Right cardiac atrium (tissue), 5 donors: ENCODE results near the gene ATP5F1D. TPM values are rescaled to one million over a fixed set of nuclear protein-coding genes. Genes with fewer than 3 reads are reported as not detected.

Source experiments
- ATAC-seq, 2 donors: fragments of 200-7000 bp; cut with Tn5 transposase; one replicate each; pipeline versions ENCODE4 v1.8.0 to v1.9.1; 2020; ENCODE audit warnings: moderate library complexity in 2 of 2, mild to moderate bottlenecking in 1 of 2
- DNase-seq, 3 donors: peaks; one replicate each; pipeline ENCODE4 v3.0.0-alpha.2; 2020
- H3K27ac ChIP-seq: one replicate; pipeline ENCODE4 v1.5.1; 2013; ENCODE audit warnings: mild to moderate bottlenecking, low read length, control low read depth, moderate library complexity
- H3K27me3 ChIP-seq: one replicate; pipeline ENCODE4 v1.6.1; 2013; ENCODE audit not compliant: control insufficient read depth, insufficient read depth
- H3K4me1 ChIP-seq: one replicate; pipeline ENCODE4 v1.6.1; 2013; ENCODE audit warnings: low read length; ENCODE audit not compliant: control insufficient read depth, insufficient read depth
- H3K4me3 ChIP-seq: one replicate; pipeline ENCODE4 v1.5.1; 2013; ENCODE audit warnings: low read length, control low read depth
- H3K9me3 ChIP-seq: one replicate; pipeline ENCODE4 v1.6.1; 2013; ENCODE audit warnings: low read length; ENCODE audit not compliant: control insufficient read depth
- WGBS: extraction: QIAGEN DNeasy Blood & Tissue Kit; methylation state at CpG from one replicate; pipeline ENCODE4 v1.1.7; 2013; 5-methylcytosine and 5-hydroxymethylcytosine counted together
- intact Hi-C, 4 donors: fragments of 100-400 bp; cut with DNase I; formaldehyde crosslinking; loops; one replicate each; pipeline versions ENCODE4 v1.11.0 to v1.14.0; 2022 to 2023
- polyA plus RNA-seq: library from polyadenylated mRNA; stranded (reverse); fragments of 200-250 nt; gene quantifications from one replicate; pipeline ENCODE4 v1.2.3, GENCODE V29; 2013
- total RNA-seq, 4 donors: library from RNA; stranded (reverse); fragmentation: NEBNext Ultra II Directional; extraction: Animal tissue kit (Norgen Biotek cat#: 25700); gene quantifications; one replicate each; pipeline ENCODE4 v1.2.1, GENCODE V29; 2021
- donor health status: healthy with polysubstance abuse.
- donor health status: DM: no; HTN: yes; CAD: no.
- donor health status: DM: no; HTN: no; CAD: no.
- donor health status: DM: no; HTN: yes; CAD: no; lungs with severe emphysema.
- donor health status: DM: yes; HTN: yes; CAD: no.

ATP5F1D gene
- total and polyA plus RNA-seq, 5 donors: 490 to 706 (median 648) TPM

DNA sequence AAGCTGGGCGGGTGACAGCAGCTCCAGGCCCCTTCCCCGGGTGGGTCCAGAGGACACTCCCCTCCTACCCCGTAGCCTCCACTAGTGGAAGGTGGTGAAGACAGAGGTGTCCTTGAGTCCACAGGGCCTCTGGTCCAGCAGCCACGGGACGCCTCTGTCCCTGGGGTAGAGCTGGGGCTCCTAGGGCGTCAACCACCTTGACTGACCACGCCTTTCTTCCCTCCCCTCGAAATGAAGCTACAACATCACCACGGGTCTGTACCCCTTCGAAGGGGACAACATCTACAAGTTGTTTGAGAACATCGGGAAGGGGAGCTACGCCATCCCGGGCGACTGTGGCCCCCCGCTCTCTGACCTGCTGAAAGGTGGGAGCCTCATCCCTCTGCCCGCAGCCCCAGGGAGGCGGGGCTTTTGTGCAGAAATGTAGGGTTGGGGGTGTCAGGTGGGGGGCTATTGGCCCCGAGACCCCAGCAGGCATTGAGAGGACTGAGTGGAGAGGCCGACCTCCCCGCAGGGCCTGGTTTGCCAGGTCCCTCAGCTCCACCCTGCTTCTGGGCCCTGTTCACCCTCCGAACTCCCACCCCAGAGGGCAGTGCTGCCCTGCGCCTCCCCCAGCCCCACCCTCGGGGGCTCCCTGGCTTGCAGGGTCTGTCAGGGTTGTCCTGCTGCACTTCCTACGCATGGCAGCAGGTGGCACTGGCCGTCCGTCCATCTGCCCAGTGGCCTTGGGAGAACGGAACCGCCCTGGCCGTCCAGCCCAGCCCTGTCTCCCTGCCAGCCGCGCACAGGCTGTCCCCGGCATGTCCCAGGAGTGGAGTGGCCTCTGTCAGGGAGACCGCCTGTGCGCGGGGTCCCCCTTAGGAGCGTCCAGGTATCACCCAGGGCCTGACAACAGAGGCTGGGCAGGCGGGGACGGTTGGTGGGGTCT is 20.3 kb upstream of the ATP5F1D start:
- ATAC-seq (peak; percentile 68 to 71), DNase-seq (peak; percentile 83 to 93 (median 92))
- WGBS: 59% methylated on average over 38 of the region's 38 CpGs
- H3K4me1 ChIP-seq: no peaks in the 10 kb centered on the region
- no peaks in the 10 kb centered on the region for H3K9me3 ChIP-seq
- no peak overlapping the region for H3K4me3 ChIP-seq
- intact Hi-C loops: no loop called here
- H3K27me3 ChIP-seq: no peaks in the 10 kb centered on the region
- H3K27ac ChIP-seq: no peak overlapping the region

DNA sequence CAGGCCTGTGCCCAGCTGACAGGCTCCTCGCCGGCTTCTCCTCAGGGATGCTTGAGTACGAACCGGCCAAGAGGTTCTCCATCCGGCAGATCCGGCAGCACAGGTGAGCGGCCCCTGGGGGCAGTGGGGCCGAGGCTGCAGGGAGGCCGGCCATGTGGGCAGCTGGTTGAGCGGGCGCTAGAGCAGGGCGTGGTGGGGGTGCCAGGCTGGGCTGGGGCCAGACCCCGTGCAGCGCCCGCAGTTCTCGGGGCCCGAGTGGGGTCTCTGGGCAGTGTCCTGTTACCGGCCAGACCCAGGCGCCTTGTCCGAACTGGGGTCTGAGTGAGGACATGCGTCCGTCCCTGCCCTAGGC is 19.7 kb upstream of the ATP5F1D start:
- H3K9me3 ChIP-seq: no peaks in the 10 kb centered on the region
- intact Hi-C loops: no loop called here
- 81% methylated on average over 22 of the region's 22 CpGs for WGBS
- H3K4me3 ChIP-seq: no peak overlapping the region
- H3K27ac ChIP-seq: no peak overlapping the region
- DNase-seq: peak in 1 of 3 donors; percentile 65
- ATAC-seq: peak in 1 of 2 donors; percentile 1
- no peaks in the 10 kb centered on the region for H3K4me1 ChIP-seq
- H3K27me3 ChIP-seq: no peaks in the 10 kb centered on the region

DNA sequence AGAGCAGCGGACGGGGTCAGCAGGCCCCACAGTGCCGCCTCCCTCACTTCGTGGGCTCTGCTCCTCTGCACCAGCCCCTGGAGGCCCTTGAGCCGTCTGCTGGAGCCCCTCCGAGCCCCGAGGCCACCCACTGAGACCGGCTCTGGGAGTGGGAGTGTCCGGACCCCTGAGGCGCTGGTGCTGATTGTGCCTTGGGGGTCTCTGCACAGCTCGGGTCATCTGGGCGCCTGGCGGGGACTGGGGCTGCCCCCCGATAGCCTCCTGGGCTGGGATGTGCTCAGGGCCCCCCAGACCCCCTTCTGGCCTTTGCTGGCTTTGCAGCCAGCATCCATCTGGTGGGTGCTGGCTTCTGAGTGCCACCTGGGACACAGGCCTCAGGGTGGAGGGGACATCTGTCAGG is 19.2 kb upstream of the ATP5F1D start:
- H3K27ac ChIP-seq: no peak overlapping the region
- H3K27me3 ChIP-seq: no peaks in the 10 kb centered on the region
- no peak overlapping the region for H3K4me3 ChIP-seq
- WGBS: 89% methylated on average over 14 of the region's 14 CpGs
- intact Hi-C loops: no loop called here
- DNase-seq (peak in 1 of 3 donors; percentile 58), ATAC-seq (no peak)
- H3K4me1 ChIP-seq: no peaks in the 10 kb centered on the region
- no peaks in the 10 kb centered on the region for H3K9me3 ChIP-seq

DNA sequence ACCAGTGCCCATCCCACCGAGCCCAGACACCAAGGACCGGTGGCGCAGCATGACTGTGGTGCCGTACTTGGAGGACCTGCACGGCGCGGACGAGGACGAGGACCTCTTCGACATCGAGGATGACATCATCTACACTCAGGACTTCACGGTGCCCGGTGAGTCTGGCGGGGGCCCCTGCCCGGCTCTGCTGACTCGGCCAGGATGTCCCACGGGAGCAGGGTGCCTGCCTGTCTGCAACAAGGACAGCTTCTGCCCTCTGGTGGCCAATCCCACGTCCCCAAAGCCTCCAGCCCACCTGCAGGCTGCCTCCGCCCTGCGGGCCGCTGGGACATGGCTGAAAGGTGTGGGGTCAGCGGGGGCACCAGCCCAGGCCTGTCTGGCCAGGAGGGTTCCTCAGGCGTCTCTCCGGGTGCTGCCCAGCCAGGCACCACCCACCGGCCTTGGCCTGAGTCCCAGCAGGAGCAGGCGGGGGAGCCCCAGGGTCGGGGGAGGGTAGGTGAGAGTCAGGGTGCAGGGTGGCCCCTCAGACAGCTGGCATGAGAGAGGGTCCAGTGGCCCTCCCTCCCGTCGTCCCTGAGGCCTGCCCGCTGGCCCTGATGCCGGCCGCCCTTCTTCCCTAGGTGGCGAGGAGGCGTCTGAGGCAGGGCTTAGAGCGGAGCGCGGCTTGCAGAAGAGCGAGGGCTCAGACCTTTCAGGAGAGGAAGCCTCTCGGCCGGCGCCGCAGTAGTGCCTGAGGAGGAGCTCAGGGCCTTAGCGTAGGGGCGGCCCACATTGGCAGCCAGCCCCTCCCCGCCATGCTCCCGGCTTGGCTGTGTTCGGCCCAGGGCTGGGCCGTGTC is 18.3 kb upstream of the ATP5F1D start:
- ATAC-seq: no peak
- H3K4me3 ChIP-seq: no peak overlapping the region

DNA sequence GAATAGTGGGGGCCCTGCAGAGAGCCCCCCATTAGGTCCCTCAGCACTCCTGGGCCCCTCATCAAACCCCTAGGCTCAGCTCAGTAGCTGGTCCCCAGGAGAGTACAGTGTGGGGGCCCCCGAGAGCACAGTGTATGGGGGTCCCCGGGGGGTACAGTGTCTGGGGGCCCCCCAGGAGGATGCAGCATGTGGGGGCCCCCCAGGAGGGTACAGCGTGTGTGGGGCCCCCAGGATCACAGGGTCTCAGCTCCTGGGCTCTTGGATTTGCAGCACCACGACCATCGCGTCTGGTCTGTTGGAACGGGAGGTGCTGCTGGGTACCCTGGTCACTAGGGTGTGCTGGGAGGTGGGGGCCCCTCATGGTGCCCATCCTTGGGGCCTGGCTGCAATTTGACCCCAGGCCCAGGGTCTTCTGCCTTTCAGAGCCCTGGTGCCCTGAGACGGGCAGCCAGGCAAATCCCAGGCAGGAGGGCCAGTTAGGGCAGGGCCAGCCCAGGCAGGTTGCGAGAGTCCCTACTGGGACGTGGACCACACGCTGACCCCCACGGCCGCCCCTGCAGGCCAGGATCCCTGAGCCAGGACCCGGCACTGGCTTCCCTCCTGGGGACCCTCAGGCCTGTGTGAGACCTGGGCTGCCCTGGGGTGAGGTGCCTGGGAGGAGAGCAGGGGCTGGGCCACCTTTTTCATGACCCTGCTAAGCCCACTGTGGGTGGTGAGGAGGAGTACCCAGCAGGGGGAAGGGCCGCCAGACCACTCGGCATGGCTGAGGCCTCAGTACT is 17.3 kb upstream of the ATP5F1D start:
- intact Hi-C loops: no loop called here
- 92% methylated on average over 16 of the region's 16 CpGs for WGBS
- Histone ChIP-seq H3K4me1 (no peaks in the 10 kb centered on the region), H3K27me3 (no peaks in the 10 kb centered on the region), H3K27ac (no peak overlapping the region), H3K9me3 (no peaks in the 10 kb centered on the region), H3K4me3 (no peak overlapping the region)
- DNase-seq (peak in 1 of 3 donors; percentile 45), ATAC-seq (no peak)

More for the DNA sequence above, 18.3 kb upstream of the ATP5F1D start:
- Histone ChIP-seq H3K9me3 (no peaks in the 10 kb centered on the region), H3K27me3 (no peaks in the 10 kb centered on the region), H3K4me1 (no peaks in the 10 kb centered on the region), H3K27ac (no peak overlapping the region)
- DNase-seq: peak in 1 of 3 donors; percentile 72
- intact Hi-C loops: no loop called here
- WGBS: 77% methylated on average over 48 of the region's 48 CpGs

DNA sequence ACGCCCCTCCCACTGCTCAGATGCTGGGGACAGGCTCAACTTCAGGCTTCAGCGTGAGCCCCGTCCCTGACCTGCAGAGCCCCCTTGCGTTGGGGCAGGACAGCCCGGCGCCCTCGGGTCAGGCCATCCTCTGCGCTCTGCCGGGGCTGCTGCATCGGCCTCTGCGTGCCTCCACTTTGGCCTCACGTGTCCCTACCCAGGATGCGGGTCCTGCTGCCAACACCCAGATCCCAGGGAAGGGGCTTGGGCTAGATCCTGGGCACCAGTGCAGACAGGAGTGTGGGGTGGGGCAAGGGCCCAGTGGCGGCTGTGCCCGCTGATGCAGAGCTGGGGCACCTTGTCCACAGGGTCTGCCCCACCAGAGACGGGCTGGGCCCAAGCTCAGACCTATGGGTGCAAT is 16.7 kb upstream of the ATP5F1D start:
- intact Hi-C loops: no loop called here
- no peaks in the 10 kb centered on the region for H3K27me3 ChIP-seq
- no peaks in the 10 kb centered on the region for H3K4me1 ChIP-seq
- no peak for DNase-seq
- no peak overlapping the region for H3K4me3 ChIP-seq
- 91% methylated on average over 16 of the region's 16 CpGs for WGBS
- H3K27ac ChIP-seq: no peak overlapping the region
- H3K9me3 ChIP-seq: no peaks in the 10 kb centered on the region
- ATAC-seq: no peak

DNA sequence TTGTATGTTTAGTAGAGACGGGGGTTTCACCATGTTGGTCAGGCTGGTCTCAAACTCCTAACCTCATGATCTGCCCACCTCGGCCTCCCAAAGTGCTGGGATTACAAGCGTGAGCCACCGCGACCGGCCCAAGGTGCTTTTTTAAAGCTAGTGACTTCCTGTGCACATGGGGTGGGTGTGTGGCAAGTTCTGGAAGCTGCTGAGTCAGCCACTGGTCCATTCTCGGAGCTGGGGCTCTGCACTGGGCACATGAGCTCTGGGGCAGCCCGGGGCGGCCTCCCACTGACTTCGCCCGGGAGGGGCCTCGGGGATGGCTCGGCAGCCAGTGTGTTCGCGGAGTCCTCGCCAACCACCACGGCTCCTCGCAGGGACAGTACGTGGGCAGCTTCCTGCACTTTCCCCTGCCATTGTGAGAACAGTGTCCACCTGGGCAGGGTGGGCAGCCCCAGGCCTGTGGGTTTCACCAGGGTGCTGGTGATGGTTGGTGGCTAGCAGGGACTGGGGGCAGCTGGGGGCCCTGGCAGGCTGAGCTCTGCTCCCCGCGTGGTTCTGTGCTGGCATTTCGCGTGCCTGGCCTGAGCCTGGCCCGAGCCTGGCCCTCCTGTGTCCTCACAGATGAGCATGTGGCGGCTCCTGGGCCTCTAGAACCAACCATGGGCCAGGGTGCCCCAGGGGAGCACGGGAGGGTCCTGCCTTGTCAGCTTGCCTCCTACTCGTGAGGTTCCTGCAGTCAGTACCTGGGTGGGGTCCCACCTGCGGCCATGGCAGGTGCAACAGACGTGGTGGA is 15.9 kb upstream of the ATP5F1D start:
- no peaks in the 10 kb centered on the region for H3K27me3 ChIP-seq
- DNase-seq: no peak
- WGBS: 85% methylated on average over 29 of the region's 29 CpGs
- no peak overlapping the region for H3K4me3 ChIP-seq
- H3K4me1 ChIP-seq: no peaks in the 10 kb centered on the region
- ATAC-seq: no peak
- no peak overlapping the region for H3K27ac ChIP-seq
- intact Hi-C loops: no loop called here
- H3K9me3 ChIP-seq: no peaks in the 10 kb centered on the region

DNA sequence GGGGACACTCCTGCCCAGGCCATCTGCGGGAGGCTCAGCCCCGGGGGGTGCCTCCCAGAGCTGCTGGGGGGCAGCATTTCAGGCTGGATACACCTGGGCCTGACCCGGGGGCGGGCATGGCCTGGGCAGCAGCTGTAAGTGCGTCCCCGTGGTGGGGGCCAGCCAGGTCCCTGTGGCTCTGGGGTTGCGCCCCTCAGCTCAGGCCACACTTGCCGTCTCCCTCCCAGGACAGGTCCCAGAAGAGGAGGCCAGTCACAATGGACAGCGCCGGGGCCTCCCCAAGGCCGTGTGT is 15.4 kb upstream of the ATP5F1D start:
- Histone ChIP-seq H3K9me3 (no peaks in the 10 kb centered on the region), H3K4me1 (no peaks in the 10 kb centered on the region), H3K4me3 (no peak overlapping the region), H3K27ac (no peak overlapping the region), H3K27me3 (no peaks in the 10 kb centered on the region)
- intact Hi-C loops: no loop called here
- 93% methylated on average over 11 of the region's 11 CpGs for WGBS
- DNase-seq (no peak), ATAC-seq (no peak)

DNA sequence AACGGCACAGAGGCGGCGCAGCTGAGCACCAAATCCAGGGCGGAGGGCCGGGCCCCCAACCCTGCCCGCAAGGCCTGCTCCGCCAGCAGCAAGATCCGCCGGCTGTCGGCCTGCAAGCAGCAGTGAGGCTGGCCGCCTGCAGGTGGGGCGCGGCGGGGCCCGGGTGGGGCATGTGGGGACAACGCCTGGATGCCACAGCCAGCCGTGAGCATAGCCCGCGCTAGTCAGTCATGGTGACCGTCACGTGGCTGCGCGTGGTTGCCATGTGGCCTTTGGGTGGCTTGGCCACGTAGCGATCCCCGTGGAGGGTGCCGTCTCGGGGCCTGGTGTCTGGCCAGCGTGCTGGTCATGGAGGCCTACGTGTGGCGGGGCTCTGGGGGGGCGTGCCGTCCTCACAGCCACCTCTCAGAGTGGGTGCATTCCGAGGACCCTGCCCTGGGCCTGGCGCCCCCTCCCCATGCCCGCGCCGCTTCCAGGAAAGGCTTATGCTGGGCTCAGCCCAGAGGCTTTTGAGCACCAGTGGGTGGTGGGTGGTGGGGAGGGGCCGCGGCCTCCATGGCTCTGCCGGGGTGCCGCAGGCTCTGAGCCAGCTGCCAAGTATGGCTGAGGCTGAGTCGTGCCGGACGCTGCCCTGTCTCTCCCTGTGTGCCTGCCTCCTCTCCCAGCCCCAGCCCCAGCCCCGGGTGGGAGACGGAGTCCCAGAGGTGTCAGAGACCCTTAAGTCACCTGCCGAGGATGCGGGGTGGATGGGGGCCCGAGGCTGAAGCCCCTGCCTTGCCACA is 14.8 kb upstream of the ATP5F1D start:
- H3K9me3 ChIP-seq: no peaks in the 10 kb centered on the region
- ATAC-seq (no peak), DNase-seq (no peak)
- 92% methylated on average over 50 of the region's 50 CpGs for WGBS
- no peak overlapping the region for H3K27ac ChIP-seq
- no peak overlapping the region for H3K4me3 ChIP-seq
- intact Hi-C loops: no loop called here
- no peaks in the 10 kb centered on the region for H3K27me3 ChIP-seq
- no peaks in the 10 kb centered on the region for H3K4me1 ChIP-seq
